Motor neuron (in vitro differentiated cells): Measurements from ENCODE around the gene ACSL4. TPM values are rescaled to one million over a fixed set of nuclear protein-coding genes. Genes with fewer than 3 reads are reported as not detected.
A peak's percentile ranks its signal among the peaks of the same experiment; 100 is the strongest.

Experiments used
- ATAC-seq, 8 experiments: fragments of 200-7000 bp; cut with Tn5 transposase; replicated peaks in 6 of 8; 2 replicates each; pipeline ENCODE4 v1.8.0; 2021; ENCODE audit warnings: mild to moderate bottlenecking in 8 of 8, moderate library complexity in 8 of 8
- H3K27ac ChIP-seq, 2 donors: fragments of 250-450 bp; sonication (Bioruptor Pico); 2 replicates each; pipeline ENCODE4 v1.9.0; 2021; ENCODE audit warnings: antibody characterized with exemption in 2 of 2, mild to moderate bottlenecking in 2 of 2, moderate library complexity in 1 of 2
- H3K4me1 ChIP-seq, 2 donors: fragments of 250-450 bp; sonication (Bioruptor Pico); replicated peaks in 1 of 2; 2 replicates each; pipeline ENCODE4 v1.6.1; 2021; ENCODE audit warnings: antibody characterized with exemption in 2 of 2, mild to moderate bottlenecking in 2 of 2, moderate library complexity in 1 of 2
- H3K4me3 ChIP-seq, 5 donors: fragments of 250-450 bp; sonication (Bioruptor Pico); 2 replicates each; pipeline ENCODE4 v1.9.0; 2021; ENCODE audit warnings: antibody characterized with exemption in 5 of 5, mild to moderate bottlenecking in 5 of 5, moderate library complexity in 4 of 5
- WGBS, 10 experiments: fragments of 450-650 bp; shearing (Covaris generic); methylation state at CpG; one replicate each; pipeline ENCODE4 v1.0.0; 2022; 5-methylcytosine and 5-hydroxymethylcytosine counted together
- in situ Hi-C, 9 experiments: fragments of 400-800 bp; cut with MboI; loops; one replicate each; pipeline ENCODE4 v1.15.0; 2021; ENCODE audit warnings: low sequenced_read_pairs in 9 of 9, low pct_unique_long_range_greater_than_20kb in 2 of 9; ENCODE audit not compliant: unreplicated experiment in 9 of 9
- total RNA-seq, 8 experiments: library from RNA; unstranded; fragments of 300-600 nt; gene quantifications; 2 replicates each; pipeline versions ENCODE4 v1.2.3 to v1.2.4, GENCODE V29; 2022

ACSL4 gene
- total RNA-seq, 8 experiments from 2014 or later = 27.3 to 71.2 (median 54.0) TPM

DNA sequence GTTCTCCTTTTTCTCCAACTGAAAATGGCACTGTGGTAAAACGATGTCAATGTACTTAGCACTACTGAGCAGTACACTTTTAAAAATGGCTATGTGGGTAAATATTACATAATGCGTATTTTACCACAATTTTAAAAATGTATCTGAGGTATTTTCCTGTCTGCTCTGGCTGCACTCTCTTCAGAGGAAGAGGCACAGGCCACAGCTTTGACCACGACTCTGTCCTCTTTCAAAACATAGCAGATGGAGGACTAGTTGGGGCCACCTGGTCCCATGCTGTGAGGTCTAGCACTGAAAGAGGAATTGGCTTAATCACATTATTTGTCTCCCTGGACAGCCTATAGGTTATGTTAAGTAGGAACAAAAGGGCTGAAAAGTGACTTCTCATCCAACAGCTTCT is 113.3 kb downstream of the ACSL4 start:
- no peak for ATAC-seq
- 43 to 100% (median 65%) methylated on average over 1 to 3 of the region's 3 CpGs; no CpG with 5 or more reads in 7 of the 10 experiments for WGBS, 10 experiments
- in situ Hi-C loops = loop anchor here in 1 of 9 experiments (10.0 kb wide), 1 partner anchor 135 kb away; the partner anchor contains the start of gene GUCY2F
- Histone ChIP-seq H3K4me3 (no peak overlapping the region), H3K27ac (no peak overlapping the region), H3K4me1 (no peaks in the 10 kb centered on the region)

DNA sequence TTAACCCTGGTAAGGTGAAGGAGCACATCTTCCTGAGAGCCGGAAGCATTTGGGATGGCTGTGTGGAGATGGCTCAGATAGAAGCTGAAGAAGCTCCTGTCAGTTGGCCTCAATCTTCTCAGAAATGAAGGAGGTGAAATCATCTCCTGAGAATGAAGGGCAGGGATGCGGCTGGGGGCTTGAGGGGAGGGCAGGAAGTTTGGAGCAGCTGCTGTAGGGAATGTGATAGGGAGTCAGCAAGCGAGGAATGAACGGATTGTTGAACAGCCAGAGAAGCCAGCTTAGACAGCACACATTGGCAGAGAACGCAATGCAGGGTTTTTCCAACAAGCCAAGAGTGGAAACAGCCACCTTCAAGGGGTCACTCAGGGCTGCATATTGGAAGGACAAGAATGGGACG is 118.1 kb downstream of the ACSL4 start:
- no peak for ATAC-seq
- in situ Hi-C loops = no loop called here
- no peaks in the 10 kb centered on the region for H3K4me1 ChIP-seq
- H3K27ac ChIP-seq = no peak overlapping the region
- no peak overlapping the region for H3K4me3 ChIP-seq
- 55 to 100% (median 67%) methylated on average over 1 to 4 of the region's 6 CpGs; no CpG with 5 or more reads in 5 of the 10 experiments for WGBS, 10 experiments

DNA sequence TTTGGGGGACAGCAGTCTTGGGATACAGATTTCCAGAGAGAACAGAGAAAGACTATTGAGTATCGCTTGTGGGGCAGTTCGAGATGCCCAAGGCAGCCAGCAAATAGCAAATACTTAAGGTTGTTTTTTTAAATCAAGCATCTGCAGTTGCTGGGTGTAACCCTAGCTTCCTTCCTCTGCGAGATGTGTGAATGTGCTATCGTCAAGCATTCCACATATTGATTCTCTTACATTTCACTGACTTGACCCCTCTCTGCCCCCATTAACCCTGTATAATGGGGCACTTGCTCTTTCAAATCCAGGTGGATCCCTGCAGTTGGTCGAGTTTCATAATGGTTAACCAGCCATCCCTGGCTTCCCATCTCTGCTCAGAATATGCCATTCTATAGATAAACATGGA is 131.6 kb downstream of the ACSL4 start:
- Histone ChIP-seq H3K4me1 (peaks cover 0 to 12% of the 10 kb centered on the region in 2 donors), H3K27ac (no peak overlapping the region), H3K4me3 (no peak overlapping the region)
- peak in 2 of 8 experiments; percentile 31 to 70 for ATAC-seq
- WGBS, 10 experiments = 17 to 83% (median 53%) methylated on average over 1 to 5 of the region's 5 CpGs; no CpG with 5 or more reads in 7 of the 10 experiments
- in situ Hi-C loops = no loop called here

DNA sequence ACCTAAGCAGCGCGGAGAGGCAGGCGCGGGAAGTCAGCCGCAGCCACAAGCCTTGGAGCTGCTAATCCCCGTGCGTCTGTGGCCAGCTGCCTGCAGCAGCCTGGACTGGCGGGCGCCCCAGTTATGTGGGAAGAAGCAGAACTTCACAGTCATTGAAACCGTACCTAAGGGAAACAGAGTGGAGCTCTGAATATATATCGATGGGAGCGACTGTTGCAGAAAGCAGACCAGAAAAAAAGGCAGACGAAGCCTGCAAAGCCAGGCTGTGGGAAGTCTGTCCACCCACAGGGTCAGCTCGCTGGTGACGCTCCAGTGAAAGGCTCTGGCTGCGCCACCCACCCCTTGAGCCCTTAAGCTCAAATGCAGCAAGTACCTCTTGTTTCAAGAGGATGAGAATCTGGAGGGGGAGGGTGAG is 132.8 kb downstream of the ACSL4 start:
- peaks cover 0 to 12% of the 10 kb centered on the region in 2 donors for H3K4me1 ChIP-seq
- peak; percentile 40 to 78 (median 47) for ATAC-seq
- WGBS, 10 experiments = 0 to 49% (median 10%) methylated on average over 1 to 11 of the region's 16 CpGs; no CpG with 5 or more reads in 3 of the 10 experiments
- H3K27ac ChIP-seq = no peak overlapping the region
- in situ Hi-C loops = no loop called here
- no peak overlapping the region for H3K4me3 ChIP-seq

DNA sequence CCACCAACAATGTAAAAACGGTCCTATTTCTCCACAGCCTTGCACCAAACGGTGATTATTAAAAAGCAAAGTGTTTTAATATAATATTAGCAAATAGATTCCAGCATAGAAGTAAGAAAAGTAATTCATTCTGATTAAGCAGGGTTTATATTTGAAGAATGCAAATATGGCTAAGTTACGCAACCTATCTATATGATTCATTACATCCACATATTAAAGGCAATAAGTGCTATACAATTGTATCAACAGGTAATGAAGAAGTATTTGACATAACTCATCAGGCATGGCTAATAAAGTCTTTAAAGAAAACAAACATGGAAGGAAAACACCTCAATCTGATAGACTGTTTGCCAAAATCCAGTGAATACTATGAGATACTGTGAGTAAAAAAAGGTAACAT is 137.0 kb downstream of the ACSL4 start:
- WGBS, 10 experiments = 17 to 100% (median 73%) methylated on average over 1 to 3 of the region's 3 CpGs; no CpG with 5 or more reads in 4 of the 10 experiments

More for the DNA sequence above, 137.0 kb downstream of the ACSL4 start:
- in situ Hi-C loops = no loop called here
- H3K27ac ChIP-seq = no peak overlapping the region
- H3K4me1 ChIP-seq = peaks cover 0 to 8% of the 10 kb centered on the region in 2 donors
- no peak for ATAC-seq
- H3K4me3 ChIP-seq = no peak overlapping the region

Other genes starting within 250 kb of the ACSL4 start
- gene NXT2, start 196.4 kb downstream of the ACSL4 start, total RNA-seq = 10 to 100 TPM in 1 of 8 experiments, 1 to 10 TPM in 7; 4.0 to 17.4 (median 7.7) TPM
- gene KCNE5, start 108.1 kb downstream of the ACSL4 start, total RNA-seq = under 1 TPM in 4 of 8 experiments, not detected in 4; 0.29 to 0.62 (median 0.35) TPM